Breast epithelium (tissue), 3 donors: ENCODE results near the gene PXN.

Source experiments
- CTCF ChIP-seq, 3 donors: fragments of 450-650 bp; IDR thresholded peaks; one replicate each; pipeline ENCODE4 v1.5.1; 2016 to 2017; ENCODE audit warnings: antibody characterized with exemption in 3 of 3, mild to moderate bottlenecking in 3 of 3, moderate library complexity in 3 of 3
- POLR2A ChIP-seq: fragments of 450-650 bp; IDR thresholded peaks from one replicate; pipeline ENCODE4 v1.6.1; 2016; ENCODE audit warnings: antibody characterized with exemption, mild to moderate bottlenecking, moderate library complexity
- POLR2AphosphoS5 ChIP-seq, 3 donors: sonication (generic); formaldehyde crosslinking; IDR thresholded peaks; one replicate each; pipeline ENCODE4 v1.6.1; 2017; ENCODE audit warnings: antibody characterized with exemption in 3 of 3

DNA sequence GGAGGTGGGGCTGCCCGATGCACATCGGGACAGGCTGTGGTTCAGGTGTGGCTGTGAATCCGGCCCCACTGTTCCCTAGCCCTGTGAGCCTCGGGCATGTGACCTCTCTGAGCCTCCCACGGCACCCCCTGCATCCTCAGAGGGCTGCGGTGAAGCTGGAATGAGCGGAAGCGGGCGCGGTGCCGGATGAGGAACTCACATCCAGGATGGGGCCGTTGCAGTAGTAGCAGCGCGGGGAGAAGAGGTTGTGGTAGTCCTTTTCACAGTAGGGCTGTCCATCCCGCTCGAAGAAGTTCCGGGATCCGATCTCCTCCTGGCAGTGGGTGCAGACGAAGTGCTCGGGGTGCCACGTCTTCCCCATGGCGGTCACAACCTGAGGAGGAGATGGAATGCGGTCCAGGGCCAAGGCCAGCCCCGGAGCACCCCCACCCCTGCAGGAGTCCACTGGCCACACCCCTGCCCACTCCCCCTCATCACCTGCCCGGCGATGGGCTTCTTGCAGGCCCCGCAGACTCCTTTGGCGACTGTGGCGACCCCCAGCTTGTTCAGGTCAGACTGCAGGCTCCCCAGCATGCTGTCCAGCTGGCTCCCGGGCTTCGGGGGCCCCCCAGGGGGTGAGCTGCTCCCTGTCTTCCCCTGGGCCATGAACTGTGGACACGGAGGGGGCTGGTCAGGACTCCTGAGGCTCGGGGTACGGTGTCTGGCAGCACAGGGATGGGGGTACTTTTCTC lies 50.7 kb downstream of the PXN start:
- TF ChIP-seq CTCF (IDR thresholded peaks at IDR 0.05) = no peak
- TF ChIP-seq POLR2A = no peak
- no peak for TF ChIP-seq POLR2AphosphoS5 (IDR thresholded peaks at IDR 0.05)
